Measurements from ENCODE around the gene ACOX3.
A peak's percentile ranks its signal among the peaks of the same experiment; 100 is the strongest.

ACOX3 gene

DNA sequence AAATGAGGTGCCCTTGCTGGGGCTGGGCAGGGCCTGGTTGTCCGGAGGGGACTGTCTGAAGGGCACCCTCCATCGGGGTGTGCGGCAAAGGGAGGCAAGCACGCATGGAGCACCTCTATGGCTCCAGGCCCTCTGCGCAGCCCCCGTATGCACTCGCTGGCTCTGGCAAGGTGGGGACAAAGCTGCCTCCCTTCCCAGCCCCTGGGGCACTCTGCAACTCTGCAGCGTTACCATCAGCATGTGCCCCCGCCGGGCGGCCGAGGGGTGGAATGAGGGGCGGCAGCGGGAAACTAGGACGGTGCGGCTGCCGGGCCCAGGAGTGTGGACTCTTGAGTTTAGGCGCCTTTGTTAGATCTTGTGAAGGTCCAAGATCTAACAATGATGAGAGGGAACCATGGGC lies 26.5 kb upstream of the ACOX3 start:
- DNase-seq = no peak

DNA sequence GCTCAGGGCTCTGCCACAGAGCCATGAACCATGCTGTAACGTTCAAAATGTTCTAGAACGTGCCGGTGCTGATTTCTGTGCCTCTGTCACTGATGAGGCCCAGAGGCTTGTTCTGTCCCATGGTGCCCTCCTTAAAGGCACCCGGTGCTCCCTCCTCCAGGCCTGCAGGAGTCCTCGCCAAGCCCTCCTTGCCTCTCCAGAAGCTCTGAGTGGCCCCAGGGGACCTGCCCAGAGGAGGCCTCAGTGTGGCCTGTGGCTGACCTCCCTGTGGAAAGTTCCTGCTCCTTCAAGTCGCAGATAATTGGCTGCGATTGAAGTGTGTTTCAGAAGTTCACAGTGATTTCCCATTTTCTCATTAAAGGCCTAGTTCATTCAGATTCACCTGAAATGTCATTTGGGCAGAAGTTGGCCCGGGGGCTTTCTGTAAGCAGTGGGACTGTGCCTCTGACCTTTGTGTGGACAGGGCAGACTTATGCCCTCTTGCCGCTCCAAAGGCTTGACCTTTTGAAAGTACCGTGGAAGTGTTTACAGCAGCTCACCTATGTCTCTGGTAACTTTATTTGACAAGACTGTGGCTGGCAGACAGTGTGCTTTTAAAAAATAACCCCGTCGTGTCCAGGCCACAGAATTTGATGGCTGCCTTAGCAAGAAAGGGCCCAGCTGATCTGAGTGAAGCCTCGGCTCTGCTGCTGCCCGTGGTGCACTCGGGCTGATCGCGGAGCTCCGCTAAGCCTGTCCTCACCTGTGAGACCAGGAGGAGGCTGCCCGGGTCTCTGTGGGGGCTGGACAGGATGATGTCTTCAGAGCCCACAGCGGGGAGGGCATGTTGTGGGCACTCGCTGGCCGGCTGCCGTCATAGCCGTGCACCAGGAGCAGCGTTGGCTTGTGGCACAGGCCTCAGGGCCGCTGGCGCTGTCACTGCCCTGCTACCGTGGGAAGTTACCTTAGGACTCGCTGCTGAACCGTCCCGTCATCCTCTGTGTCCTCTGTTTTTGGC lies 25.4 kb upstream of the ACOX3 start:
- DNase-seq = no peak

DNA sequence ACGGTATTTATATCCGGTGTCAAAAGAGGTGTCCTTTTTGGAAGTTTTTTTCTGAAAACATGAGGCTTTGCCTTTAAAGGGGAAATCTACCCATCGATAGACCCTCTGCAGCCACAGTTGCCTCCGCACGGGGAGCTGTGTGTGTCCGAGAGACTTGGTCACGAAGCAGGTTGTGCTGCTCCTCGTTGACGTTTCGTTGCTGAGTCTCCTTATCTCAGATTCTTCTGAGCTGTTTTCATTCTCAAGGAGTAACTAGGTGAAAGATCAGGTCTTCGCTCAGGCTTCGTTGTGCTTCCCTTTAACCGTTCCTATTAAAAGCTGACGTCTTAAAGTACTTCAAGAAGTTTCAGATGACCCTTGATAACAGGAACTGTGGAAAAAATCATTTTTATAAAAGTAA lies 23.9 kb upstream of the ACOX3 start:
- no peak for DNase-seq

DNA sequence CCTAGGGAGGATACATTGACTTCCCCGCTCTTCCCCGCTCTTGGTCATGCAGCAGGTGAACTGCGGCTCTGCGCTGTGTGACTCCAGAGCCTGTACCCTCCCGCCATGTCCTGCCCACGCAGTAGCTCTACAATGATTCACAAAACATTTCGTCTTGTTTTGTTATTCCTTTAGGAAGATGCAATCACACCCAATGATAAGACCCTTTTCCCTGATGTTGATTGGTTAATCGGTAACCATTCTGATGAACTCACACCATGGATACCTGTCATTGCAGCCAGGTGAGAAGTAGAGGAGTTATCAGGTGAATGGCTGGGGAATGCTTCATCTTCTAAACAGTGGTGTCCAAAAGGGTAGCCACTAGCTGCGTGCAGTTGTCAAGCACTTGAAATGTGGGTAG lies 23.3 kb upstream of the ACOX3 start:
- DNase-seq = no peak

DNA sequence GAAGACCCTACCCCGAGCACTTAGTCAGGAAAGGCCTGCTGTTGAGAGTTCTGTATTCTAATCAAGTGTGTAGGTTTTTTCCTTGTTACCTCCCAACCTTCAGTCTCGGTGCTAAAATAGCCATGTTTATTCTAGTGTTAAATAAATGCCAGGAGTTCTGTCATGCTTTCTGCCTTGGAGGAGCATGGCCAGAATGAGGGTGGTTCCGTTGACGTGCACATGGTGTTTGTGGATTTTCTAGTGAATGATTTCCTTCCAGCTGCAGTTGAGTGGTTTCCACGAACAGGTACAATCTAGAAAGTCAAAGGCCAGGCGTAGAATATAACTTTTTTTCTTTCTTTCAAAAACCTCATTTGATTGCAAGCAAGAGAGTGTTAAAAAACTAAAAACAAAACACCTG lies 21.1 kb upstream of the ACOX3 start:
- DNase-seq = no peak

DNA sequence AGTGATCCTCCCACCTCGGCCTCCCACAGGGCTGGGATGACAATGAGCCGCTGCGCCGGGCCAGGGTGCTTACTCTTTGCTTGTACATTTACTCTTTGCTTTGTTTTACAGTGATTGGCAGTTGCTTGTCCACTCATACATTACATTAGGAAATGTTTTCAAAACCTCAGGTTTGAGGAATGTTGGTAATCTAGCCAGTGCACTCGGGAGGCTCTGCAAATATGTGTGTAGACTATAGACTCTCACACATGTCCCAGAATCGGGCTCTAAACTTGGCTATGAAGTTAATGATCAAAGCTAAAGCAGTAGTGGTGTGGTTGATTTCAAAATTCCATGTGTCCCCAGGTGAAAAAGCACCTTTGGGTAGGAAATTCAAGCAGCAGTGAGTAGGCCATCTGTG lies 20.6 kb upstream of the ACOX3 start:
- DNase-seq = no peak

DNA sequence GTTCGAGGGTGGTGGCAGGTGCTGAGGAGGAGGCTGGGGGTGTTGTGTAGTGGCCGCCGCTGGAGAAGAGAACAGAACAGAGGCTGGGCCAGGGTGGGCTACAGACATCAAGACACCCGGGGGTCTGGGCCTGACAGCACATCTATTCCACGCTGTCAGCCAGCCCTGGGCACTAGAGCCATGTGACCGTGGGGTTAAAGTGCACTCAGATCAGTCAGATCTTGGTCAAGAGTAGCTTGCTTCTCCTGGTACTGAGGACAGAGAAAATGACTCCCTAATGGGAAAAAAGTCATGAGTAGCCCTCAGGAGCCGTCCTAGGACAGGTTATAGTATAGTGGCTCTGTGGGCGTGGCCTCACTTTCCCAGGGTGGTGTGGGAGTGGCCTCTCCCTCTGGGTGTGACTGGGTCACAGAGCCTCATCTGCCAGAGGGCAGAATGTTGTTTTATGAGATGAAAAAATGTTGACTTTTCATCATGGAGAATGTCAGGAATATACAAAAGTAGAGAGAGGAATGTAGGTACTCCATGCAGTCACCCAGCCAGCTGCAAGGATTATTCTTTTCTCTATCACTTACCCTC lies 19.4 kb upstream of the ACOX3 start:
- DNase-seq = no peak

DNA sequence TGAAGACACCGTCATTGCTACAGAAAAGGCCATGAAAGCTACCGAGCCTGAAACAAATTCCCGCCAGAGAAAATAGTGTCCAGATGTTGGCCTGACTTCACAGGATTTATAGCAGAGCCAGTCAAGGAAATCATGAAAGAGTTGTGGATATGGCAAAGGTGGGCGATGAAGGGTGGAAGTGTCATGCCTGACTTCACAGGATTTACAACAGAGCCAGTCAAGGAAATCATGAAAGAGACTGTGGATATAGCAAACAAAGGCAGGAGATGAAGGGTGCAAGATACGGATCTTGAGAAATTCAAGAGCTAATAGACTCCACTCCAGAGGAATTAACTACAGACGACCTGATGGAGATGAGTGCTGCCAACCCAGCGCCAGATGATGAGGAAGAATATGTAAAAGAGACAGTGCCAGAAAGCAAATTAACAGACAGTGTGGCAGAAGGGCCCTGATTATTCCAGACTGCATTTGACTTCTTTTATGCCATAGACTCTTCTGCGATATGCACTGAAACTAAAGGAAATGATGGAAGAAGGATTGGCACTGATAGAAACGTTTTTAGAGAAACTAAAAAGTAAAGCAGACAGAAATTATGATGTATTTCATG lies 17.2 kb upstream of the ACOX3 start:
- no peak for DNase-seq

DNA sequence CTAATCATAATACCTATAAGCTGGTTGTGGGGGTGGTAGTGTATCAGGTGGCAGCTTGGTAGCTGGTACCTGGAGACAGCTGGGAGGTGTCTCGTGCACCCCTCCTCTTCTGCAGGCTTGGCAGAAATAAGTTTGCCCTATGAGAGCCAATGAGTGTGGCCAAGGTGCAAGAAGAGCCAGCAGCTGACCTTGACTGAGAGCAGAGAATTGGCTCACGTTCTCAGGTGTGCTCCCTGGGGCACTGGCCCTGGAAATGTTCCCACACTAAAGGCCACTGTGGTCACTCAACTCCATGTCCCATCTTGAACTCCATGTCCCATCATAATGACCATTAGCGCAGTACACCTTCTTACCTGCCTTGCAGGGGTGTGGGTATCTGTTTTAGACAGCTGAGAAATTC lies 13.4 kb upstream of the ACOX3 start:
- DNase-seq = no peak

DNA sequence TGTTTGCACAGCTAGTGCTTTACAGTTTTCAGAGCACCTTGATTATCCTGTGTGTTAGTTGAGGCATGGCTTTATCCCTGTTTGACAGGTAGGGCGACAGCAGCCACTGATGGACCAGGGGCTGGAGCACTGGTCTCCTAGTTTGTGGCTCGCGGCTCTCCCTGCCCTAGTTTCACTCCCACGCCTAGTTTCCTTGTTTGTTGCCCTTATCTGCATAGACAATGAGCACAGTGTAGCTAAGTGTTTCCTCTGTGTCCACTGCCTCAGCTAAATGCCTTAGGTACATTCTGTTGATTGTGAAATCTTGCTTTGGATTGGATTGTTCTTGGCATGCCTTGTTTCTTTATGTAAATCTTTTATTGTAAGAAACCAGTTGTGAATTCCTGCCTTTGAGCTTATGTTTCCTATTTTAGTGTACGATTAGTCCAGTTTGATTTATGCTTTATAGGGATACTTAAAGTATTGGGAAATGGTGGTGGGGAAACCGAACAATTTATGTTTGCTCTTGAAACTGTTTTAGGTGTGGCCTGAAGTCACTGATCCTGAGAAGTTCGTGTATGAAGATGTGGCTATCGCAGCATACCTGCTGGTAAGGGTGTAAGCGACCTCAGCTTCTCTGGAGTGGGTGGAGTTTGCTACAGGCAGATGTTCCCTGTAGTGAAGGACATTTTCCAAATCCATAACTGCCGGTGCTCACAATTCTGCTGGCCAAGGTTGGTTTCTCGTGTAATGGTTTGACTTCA lies 11.1 kb upstream of the ACOX3 start:
- DNase-seq = no peak

DNA sequence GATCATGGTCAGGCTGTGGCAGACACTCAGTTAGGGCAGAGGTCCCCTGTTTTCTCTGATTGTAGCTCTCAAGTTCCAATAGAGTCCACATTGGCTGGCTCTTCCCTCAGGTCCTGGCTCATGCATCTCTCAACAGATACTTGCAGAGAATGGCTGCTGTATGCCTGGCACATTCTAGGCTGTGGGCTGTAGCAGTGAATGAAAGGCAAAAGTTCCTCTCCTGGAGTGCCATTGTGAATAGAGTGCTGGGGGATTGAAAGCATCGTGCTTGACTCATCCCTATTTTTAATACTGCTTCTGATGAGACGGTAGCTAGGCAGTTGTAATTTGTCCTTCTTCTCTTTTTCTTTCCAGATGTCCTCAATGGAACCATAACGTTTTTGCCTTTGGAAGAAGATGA lies 5.6 kb upstream of the ACOX3 start:
- DNase-seq = no peak

DNA sequence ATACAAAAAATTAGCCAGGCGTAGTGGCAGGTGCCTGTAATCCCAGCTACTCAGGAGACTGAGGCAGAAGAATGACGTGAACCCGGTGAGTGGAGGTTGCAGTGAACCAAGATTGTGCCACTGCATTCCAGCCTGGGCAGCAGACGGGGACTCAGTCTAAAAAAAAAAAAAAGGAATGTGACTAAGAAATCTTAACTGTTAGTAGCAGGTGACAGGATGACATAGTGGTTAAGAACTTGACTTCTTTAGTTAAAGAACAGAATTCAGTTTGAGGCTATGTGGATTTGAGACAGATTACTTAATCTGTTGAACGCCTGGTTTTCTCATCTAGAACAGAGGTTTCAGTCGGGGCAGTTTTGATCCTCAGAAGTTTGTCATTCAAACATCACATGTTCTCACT lies 3.3 kb upstream of the ACOX3 start:
- DNase-seq = no peak

DNA sequence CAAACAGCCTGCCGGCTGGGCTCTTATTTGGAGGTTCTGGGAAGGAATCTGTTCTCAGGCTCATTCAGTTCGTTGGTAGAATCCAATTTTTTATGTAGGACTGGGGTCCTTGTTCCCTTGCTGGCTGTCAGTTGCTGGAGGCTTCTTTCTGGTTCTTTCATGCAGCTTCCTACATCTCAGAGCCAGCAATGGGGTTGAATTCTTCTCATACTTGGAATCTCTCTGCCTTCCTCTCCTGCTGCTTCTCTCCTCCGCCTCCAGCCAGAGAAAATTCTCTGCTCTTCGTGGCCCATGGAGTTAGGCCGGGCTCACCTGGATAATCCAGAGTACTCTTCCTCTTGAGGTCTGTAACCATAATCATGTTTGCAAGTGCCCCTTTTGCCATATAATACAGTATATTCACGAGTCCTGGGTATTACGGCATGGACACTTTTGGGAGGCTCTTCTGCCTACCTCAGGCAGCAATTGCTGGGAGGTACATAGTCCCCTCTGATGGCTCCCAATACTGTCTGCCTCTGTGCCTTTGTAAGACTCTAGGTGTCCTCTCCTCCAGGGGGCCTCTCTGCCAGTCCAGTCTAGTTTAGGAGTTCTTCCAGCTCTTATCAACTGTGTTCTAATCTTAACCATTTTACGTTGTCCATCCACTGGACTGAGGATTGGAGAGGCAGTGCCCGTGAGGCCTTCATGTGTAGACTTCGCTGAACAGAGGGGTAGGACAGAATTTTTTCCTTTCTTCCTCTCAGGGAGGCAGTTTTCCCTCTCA lies 2.3 kb upstream of the ACOX3 start:
- DNase-seq = no peak

DNA sequence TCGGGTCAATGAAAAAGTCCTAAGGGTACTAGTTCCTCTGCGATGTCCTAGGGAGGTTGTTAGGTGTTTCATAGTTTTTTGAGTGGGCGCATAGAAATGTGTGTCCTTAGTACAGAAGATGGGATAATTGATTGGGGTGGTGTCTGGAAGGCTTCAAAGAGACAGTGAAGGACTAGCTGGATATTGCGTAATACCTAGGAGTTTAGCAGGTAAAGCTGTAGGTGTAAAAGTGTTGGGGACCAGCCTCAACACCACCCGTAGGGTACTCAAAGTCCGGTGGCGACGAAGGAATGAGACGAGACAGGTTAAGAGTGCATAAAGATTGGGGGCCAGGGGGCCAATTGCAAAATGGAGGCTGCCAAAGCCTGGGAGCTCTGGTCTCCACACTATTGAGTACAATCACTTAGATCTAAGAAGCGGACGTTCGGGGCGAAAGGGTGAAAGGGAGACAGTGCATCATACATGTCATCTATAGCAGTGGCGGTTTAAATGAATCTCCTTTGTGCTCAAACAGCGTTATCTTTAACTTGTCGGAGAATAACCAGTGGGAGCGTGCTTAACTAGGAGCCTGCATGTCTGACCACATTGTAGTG lies 1.1 kb upstream of the ACOX3 start:
- DNase-seq = no peak

DNA sequence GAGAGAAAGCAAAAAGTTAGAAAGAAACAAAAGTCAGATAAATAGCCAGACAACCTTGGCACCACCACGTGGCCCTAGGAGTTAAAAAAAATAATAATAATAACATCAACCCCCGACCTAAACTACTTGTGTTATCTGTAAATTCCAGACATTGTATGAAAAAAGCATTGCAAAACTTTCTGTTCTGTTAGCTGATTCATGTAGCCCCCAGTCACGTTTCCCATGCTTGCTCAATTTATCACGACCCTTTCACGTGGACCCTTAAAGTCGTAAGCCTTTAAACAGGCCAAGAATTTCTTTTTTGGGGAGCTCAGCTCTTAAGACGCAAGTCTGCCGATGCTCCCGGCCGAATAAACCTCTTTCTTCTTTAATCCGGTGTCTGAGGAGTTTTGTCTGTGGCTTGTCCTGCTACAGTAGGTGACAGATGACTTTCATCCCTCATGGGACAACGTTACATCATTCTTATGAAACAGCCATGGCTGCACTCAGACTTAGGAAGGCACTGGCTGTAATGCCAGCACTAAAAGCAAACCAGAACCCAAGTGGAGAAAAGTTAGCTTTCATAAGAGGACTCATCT lies 520 bp downstream of the ACOX3 start:
- DNase-seq = peak; percentile 47

DNA sequence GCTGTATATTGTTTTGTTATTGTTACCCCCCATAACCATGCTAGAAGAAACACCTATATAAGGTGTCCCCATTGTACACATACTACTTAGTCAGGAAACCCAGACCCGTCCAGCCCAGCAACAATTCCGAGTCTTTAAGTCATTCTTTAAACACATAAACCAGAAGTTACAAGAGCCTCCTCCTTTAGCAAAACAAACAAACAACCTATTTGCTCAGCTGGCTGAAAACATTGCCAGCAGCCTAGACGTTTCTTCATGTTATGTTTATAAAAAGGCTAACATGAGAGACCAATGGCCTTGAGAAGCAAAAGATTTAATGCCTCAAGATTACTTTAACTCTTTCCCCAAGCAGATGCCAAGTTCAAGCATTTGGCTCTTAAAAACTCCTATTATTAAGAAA lies 1.4 kb downstream of the ACOX3 start:
- no peak for DNase-seq

DNA sequence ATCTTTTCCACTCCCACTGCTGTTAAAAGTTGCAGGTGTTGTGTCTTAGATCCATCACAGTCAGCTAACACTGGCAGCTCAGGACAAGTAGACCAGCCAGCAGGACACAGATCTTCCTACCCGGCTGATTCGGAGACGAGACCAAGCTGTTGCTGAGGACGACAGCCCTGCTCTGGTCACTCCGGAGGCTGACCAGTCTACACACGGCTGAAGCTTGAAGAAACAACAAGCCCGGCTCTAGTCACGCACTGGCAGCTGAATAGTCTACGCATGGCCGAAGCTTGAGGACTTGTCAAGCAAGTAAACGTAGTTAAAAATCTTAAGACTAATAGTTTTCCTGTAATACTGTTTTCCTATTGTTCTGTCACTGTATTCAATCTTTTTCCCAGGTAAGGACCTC lies 1.8 kb downstream of the ACOX3 start:
- no peak for DNase-seq

DNA sequence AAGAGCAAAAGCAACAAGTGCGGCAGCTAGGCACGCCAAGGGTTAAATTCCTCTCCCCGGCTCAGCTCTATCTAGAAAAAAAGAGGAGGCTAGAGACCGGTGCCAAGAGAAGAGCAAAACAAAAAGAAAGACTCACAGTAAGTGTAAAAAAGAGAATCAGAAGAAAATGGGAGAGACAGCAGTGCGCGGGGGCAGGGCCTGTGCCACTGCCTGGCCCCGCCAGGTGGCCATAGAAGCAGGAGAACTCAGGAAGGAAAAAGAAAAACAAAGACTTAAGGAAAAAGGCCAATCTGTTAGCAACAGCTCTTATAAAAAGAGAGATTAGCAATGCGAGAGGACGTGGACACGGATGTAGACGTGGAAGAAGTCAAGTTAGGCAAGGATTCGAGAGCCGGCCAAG lies 3.2 kb downstream of the ACOX3 start:
- DNase-seq = no peak

DNA sequence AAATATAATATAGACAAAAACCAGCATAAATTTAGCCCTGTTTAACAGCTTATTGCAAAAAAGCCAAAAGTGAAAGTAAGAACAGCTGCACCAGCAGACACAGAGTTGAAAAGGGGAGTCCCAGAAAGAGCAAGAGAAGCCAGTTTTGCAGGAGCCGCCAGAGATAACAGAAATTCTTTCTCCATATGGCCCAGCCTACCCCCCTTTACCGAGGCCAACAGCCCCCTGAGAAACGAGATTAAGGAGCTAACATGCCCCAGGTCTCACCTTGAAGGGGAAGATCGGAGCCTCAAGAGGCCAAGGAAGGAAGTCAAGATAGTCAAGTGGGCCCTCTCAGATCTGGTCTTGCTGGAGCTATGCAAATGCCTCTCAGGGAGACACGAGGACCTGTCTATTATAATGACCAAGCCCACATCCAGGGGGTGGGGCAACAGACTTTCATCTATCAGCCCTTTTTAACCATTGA lies 4.8 kb downstream of the ACOX3 start:
- DNase-seq = no peak

DNA sequence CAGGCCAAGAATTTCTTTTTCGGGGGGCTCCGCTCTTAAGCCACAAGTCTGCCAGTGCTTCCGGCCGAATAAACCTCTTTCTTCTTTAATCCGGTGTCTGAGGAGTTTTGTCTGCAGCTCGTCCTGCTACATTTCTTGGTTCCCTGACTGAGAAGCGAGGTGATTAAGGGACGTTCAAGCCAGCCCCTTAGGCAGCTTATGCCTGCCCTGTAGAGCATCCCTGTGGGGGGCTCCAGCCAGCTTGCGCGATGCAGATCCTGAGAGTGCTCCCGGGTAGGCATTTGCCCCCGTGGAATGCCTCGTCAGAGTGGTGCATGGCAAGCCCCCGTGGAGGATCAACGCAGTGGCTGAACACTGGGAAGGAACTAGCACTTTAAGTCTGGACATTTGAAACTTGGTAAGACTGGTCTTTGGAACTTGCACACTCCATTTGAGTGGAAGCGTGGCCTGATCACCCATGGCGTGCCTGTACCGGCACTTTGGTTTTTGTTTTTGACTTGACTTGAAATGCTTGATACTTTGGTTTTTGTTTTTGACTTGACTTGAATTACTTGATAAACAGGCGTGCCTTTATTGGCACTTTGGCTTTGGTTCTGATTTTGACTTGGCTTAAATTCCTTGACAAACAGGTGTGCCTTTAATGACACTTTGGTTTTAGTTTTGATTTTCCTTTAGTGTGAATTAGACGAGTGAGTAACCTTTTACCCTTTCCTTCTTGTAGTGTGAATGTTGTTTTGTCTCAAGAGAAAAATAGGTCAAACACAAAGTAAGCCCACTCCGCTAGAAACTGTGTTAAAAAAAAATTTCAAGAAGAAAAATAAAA lies 6.1 kb downstream of the ACOX3 start:
- no peak for DNase-seq

DNA sequence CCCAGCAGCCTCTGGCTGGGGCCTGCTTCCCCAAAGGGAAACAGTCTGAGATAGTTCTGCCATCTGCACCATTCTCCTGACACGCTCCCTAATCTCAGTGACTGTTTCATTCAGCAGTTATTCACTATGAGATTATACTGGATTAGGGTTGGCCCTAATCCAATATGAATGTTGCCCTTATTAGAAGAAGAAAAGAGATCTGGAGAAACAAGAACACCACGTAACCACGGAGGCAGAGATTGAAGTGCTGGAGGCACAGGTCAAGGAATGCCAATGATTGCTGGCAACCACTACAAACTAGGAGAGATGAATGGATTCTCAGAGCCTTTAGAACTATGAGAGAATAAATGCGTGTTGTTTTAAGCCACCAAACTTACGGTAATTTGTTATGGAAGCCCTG lies 7.4 kb downstream of the ACOX3 start:
- no peak for DNase-seq
